Measurements from ENCODE around the gene LYZL1.
"Not testable (repeated sequence)": the region's sequence is repeated elsewhere in the genome, so short reads cannot be mapped to it uniquely, and the experiment has no call there.

Gene LYZL1

DNA sequence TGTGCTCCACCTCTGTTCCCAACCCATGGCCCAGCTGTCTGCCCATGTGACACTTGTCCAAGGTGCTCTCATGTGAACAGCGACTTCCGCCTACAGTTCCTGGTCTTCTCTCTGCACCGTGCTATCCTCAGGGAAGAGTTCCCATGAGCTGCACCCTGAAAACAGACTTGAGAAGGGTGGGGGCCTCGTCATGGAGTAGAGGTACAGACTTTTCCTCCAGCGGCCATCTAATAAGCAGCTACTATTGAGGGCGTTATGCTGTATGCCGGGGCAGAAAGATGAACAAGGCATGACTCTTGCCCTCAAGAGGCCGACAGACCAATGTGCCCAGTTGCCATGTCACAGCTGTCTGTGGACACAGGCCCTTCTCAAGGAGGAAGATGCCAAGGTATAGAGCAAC, 25.4 kb upstream of the LYZL1 start:
- no peak for DNase-seq (ENCODE audit: low read depth)

DNA sequence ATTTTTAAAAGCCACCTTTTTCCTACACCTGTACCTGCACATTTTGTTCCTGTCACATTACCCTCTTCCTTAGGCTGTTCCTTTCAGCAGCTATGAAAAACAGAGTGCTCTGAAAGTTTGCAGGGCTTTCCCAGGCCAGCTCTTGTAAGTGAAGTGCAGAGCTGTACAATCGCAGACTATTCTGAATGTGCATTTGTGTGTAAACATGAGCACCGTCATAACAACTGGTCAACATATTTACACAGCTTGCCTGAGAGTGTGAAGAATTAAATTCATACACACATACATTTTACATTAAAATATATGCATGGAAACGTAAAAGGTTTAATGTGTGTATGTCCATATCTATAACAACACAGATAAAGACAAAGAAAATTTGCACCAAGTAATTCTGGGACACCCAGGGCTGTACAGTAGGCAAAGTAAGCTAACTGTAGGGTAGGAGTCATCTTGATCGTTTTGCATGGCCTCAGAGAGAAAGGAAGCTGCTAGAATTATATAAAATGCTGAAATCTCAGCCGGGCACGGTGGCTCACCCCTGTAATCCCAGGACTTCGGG, 23.6 kb upstream of the LYZL1 start:
- DNase-seq (ENCODE audit: low read depth): no peak

DNA sequence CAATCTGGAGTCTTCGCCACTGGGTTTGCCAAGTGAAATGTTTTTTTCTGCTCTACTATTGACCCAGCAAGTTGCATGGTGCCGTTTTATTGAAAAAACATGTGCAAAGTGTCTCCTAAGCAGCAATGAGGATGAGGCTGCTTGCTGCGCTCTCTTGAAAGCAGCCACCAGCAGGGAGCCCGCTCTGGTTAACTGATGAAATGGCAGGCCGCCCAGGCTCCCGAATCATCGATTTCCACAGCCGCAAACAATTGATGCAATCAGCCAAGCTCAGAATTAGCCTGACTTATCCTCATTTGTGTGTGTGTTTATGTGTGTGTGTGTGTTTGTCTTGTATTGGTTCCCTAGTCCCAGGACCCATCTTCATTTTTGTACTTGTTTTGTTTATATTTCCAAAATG, 22.2 kb upstream of the LYZL1 start:
- no peak for DNase-seq (ENCODE audit: low read depth)

DNA sequence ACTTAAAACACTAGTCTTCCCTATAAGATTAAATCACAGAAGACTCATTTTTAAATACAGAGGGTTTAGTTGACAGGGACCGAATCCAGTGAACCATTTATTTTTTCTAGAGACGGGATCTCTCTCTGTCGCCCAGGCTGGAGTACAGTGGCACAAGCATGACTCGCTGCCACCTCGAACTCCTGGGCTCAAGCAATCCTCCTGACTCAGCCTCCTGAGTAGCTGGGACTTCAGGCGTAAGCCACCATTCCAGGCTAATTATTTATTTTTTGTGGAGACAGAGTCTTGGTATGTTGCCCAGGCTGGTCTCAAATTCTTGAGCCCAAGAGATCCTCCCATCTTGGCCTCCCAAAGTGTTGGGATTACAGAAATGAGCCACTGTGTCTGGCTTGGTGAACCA, 20.9 kb upstream of the LYZL1 start:
- DNase-seq (ENCODE audit: low read depth): no peak

- no peak for DNase-seq (ENCODE audit: low read depth)
Observed at GRCh38 chr10:29269486-29269885, 19.4 kb upstream of the LYZL1 start.

GRCh38 chr10:29270883-29271282, 18.0 kb upstream of the LYZL1 start:
- no peak for DNase-seq (ENCODE audit: low read depth)

DNA sequence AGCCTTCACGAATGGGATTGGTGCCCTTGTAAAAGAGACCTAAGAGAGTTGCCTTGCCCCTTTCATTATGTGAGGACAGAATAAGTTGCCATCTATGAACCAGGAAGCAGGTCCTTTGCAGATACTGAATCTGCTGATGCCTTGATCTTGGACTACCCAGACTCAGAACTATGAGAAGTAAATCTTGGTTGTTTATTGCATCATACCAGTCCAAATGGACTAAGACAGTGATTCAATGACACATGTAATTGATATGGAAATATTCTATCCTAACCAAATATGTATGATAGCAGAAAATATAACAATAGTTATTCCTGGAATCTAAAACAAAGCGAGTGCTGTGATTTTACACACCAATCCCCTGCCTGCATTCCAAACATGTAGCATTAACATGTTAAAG, 17.0 kb upstream of the LYZL1 start:
- DNase-seq (ENCODE audit: low read depth): no peak

DNA sequence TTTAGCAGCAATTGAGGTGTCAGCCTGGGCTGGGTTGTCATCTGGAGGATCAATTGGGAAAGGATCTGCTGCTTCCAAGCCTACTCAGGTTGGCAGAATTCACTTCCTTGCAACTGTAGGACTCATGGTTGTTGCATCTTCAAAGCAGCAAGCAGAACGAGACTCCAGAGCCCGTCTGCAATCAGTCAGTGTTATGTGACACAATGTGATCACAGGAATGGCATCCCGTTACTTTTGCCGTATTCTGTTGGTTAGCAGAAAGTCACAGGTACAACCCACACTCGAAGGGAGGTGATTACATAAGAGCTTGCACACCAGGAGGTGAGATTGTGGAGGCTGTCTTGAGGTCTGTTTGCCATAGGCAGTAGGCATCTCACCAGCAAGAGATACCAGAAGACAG, 15.4 kb upstream of the LYZL1 start:
- DNase-seq (ENCODE audit: low read depth): no peak

DNA sequence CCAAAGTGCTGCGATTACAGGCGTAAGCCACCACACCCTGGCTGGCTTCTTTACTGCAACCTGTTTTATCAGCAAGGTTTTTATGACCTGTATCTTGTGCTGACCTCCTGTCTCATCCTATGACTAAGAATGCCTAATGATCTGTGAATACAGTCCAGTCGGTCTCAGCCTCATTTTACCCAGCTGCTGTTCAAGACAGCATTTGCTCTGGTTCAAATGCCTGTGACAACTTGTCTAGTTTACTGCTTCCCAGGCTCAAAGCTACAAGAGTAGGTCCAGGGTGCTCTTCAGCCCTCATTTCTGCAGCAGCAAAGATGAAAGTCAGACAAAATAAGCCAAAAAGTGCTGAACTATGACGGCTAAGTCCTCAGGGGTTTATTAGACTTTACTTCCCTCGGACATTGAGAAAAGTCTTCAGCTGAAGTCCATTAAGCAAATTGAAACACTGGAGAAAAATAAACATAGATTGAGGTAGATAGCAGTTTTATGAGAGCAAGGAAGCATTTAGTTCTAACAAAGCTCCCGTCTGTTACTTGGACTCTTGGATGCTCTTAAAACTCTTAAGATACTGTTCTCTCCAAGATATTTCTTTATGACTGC, 12.5 kb upstream of the LYZL1 start:
- DNase-seq (ENCODE audit: low read depth): no peak

GRCh38 chr10:29277296-29277695, 11.6 kb upstream of the LYZL1 start:
- DNase-seq (ENCODE audit: low read depth): no peak

DNA sequence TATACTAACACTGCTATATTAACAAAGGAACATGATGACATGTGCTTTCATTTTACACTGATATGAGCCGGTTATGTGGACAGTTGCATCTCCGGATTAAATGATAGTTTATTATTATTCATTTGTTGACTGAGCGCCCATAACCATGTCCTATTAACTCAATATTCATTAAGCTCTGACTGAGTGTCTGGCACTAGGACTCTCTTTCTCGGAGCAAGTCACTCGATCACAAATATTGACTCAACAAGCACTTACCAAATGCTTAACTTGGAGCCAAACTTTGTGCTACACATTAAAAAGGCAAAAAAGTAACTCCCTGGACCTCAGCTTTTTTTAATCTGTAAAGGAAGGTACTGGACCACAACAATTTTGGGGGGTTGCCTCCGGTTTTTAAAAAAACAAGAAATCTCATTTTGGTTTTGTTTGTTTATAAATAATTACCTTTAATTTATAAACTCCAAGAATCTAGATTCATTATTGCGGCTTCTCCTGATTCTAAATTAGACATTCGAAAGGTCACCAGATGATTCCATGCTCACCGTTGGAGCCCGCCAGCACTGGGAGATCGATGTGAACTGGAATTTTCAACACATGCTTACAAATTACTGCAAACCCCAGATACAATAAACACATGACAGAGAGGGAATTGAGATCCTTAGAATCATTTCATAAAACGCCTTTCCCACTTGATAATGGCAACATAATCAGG, 8.9 kb upstream of the LYZL1 start:
- no peak for DNase-seq (ENCODE audit: low read depth)

DNA sequence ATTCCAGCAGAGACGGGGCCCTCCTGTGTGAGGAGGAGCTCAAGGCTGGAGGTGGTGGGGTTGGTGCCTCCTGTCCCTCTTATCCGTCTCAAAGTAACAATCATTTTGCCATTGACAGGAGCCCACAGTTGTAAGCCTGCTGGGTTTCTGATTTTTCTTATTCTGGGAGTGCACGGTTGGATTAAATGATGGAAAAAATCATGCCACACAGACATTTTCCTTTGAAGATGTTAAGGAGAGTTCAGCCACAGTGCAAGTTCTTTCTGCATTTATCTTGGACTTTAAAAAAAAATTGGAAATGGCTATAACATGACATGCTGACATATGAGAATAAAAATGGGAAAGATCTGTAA, 8.4 kb upstream of the LYZL1 start:
- DNase-seq (ENCODE audit: low read depth): no peak

GRCh38 chr10:29285624-29286051, 3.2 kb upstream of the LYZL1 start:
- no peak for DNase-seq (ENCODE audit: low read depth)

DNA sequence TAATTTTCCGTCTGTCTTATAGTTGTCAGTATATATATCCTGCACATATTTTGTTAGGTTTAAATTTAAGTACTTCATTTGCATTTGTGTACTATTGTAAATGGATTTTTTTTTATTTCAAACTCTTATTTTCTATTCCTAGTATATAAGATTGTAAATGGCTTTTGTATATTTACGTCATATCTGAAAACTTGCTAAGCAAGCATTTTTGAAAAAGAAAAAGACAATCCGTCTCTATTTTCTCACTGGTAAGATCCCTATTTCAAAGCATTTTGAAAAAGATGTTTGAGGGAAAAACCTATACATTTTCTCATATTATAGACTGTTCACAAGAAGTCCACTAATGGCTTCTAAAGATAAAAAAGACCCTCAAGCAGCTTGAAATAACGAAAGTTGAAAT, 1.2 kb upstream of the LYZL1 start:
- DNase-seq (ENCODE audit: low read depth): no peak

- DNase-seq (ENCODE audit: low read depth): not testable (repeated sequence)
Observed at GRCh38 chr10:29291561-29291960, 2.7 kb downstream of the LYZL1 start.

GRCh38 chr10:29292406-29292805, 3.5 kb downstream of the LYZL1 start:
- DNase-seq (ENCODE audit: low read depth): not testable (repeated sequence)

DNA sequence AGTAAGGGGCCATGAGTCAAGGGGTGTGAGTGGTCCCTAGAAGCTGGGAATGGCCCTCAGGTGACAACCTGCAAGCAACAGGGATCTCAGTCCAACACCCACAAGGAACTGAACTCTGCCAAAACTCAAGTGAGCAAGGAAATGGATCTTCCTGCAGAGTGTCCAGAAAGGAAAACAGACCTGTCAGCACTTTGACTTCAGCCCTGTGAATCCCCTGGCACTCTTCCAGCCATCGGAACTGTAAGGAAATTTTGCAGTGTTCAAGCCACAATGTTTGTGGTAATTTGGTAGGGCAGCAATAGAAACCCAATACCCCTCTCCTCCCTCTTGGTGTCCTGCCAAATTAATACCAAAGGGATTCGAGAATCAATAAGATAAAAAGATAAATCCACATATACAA, 6.9 kb downstream of the LYZL1 start:
- no peak for DNase-seq (ENCODE audit: low read depth)

- no peak for DNase-seq (ENCODE audit: low read depth)
Observed at GRCh38 chr10:29297678-29298077, 8.8 kb downstream of the LYZL1 start.

DNA sequence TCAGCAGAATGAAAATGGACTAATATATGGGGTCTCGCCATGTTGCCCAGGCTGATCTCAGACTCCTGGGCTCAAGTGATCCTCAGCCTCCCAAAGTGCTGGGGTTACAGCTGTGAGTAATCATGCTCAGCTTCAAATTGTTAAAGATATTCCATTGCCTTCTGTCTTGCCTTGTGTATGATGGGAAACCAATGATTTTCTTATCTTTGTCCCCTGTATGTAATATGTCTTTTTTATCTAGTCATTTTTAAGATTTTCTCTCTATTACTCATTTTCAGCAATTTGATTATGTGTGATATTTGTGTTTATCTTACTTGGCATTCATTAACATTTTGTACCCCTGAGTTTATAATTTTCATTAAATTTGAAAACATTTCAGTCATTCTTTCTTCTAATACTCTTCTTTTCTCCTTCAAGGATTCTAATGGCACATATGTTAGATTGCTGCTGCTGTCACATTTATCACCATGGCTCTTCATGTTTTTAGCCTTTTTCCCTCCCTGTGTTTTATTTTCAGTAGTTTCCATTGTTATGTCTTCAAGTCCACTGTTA, 12.6 kb downstream of the LYZL1 start:
- DNase-seq (ENCODE audit: low read depth): no peak

- no peak for DNase-seq (ENCODE audit: low read depth)
Observed at GRCh38 chr10:29302499-29302898, 13.6 kb downstream of the LYZL1 start.

DNA sequence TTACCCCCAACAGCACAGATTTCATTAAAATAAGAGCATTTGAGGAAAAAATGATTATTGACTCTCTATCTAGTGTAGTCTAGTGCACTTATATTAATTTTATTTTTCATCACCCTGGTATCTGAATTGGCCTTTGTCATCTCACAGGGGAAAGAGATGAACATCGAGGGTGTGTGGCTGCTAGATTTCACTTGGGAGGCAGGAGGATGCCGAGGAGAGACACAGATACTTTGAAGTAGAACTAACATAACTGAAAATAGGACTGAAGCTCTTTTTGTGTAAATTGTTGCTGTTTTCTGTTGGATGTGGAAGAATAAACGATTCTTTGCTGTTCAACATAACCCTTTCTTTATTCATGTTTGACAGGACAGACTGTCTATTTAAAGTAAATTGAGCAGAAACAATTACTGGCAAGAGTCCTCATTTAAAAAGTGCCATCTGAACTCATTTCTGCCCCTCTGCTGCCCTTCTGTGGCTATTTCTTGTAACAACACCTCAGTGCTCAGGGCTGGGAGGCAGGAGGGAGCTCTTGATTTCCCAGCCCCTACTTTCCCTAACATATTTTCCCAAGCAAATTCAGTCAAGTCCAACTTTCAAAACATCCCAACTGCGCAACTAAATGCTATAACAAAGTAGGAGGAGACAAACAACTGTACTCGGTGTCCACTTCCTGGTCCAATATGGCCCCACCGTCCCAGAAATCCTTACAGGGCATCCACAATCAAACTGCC, 15.6 kb downstream of the LYZL1 start:
- no peak for DNase-seq (ENCODE audit: low read depth)

GRCh38 chr10:29304995-29305335, 16.1 kb downstream of the LYZL1 start:
- no peak for DNase-seq (ENCODE audit: low read depth)

- no peak for DNase-seq (ENCODE audit: low read depth)
Observed at GRCh38 chr10:29306688-29307087, 17.8 kb downstream of the LYZL1 start.

Data from activated T-helper 9 cell treated with anti-CD3 and anti-CD28 coated beads, Interleukin-2, amount 50 U/mL, for 16 hours (primary cell).